H1 (cell line): ENCODE results near the gene LRRC27. TPM values are rescaled to one million over a fixed set of nuclear protein-coding genes. Genes with fewer than 3 reads are reported as not detected.
A peak's percentile ranks its signal among the peaks of the same experiment; 100 is the strongest.

Experiments used
- CTCF ChIA-PET: fragments of 300-600 bp; sonication (Branson Sonifier 250); formaldehyde crosslinking; loops from one replicate; lab custom pipeline; 2021; ENCODE audit not compliant: partially characterized antibody; lab: Charles Lee
- POLR2A ChIA-PET: fragments of 300-600 bp; sonication (Branson Sonifier 250); formaldehyde crosslinking; loops from one replicate; lab custom pipeline; 2021; ENCODE audit warnings: inconsistent platforms; ENCODE audit not compliant: partially characterized antibody; lab: Charles Lee
- DNase-seq, 2 experiments: peaks; one replicate each; pipeline versions ENCODE4 v3.0.0 to v3.0.0-alpha.2; 2010 to 2022; ENCODE audit warnings: low spot score in 2 of 2, low read depth in 1 of 2, mixed read lengths in 1 of 2
- FAIRE-seq: peaks from 2 replicates; lab custom pipeline; 2011; peaks lifted over from hg19 to GRCh38; lab: Jason Lieb, UNC
- H2AFZ ChIP-seq: 2 replicates; pipeline ENCODE4 v1.8.1; 2012; ENCODE audit warnings: low read length, inconsistent platforms
- H2AK5ac ChIP-seq: 2 replicates; pipeline ENCODE4 v1.6.1; 2013; ENCODE audit warnings: low read depth, low read length
- H2BK120ac ChIP-seq: replicated peaks from 2 replicates; pipeline ENCODE3; 2013; ENCODE audit warnings: low read depth, low read length, inconsistent platforms
- H2BK12ac ChIP-seq: 2 replicates; pipeline ENCODE4 v1.6.1; 2013; ENCODE audit warnings: low read depth, low read length
- H2BK15ac ChIP-seq: 2 replicates; pipeline ENCODE4 v1.6.1; 2013; ENCODE audit warnings: low read length
- H2BK20ac ChIP-seq: 2 replicates; pipeline ENCODE4 v1.6.1; 2013; ENCODE audit warnings: low read length
- H2BK5ac ChIP-seq: 2 replicates; pipeline ENCODE4 v1.6.1; 2013; ENCODE audit warnings: low read depth, low read length
- H3K14ac ChIP-seq: 2 replicates; pipeline ENCODE4 v1.6.1; 2013; ENCODE audit warnings: inconsistent platforms; ENCODE audit not compliant: insufficient read length
- H3K18ac ChIP-seq: 2 replicates; pipeline ENCODE4 v1.6.1; 2013; ENCODE audit warnings: low read length; ENCODE audit errors: extremely low read depth
- H3K23ac ChIP-seq: 2 replicates; pipeline ENCODE4 v1.6.1; 2013; ENCODE audit warnings: inconsistent platforms; ENCODE audit not compliant: insufficient read length
- H3K23me2 ChIP-seq: 2 replicates; pipeline ENCODE4 v1.6.1; 2013; ENCODE audit warnings: low read depth, low read length
- H3K27ac ChIP-seq: 2 replicates; pipeline ENCODE4 v1.6.1; 2011; ENCODE audit warnings: low read depth, low read length, inconsistent platforms
- H3K27me3 ChIP-seq, 4 experiments: replicated peaks in 1 of 4; 1 replicate in 1 of 4; 2 replicates in 3 of 4; pipeline versions ENCODE4 v1.6.1 to v1.8.1; 2011 to 2013; ENCODE audit warnings: low read length in 3 of 4, mild to moderate bottlenecking in 3 of 4, inconsistent platforms in 2 of 4, mixed read lengths in 2 of 4, moderate library complexity in 1 of 4; ENCODE audit not compliant: control insufficient read depth in 3 of 4, insufficient read depth in 3 of 4; ENCODE audit errors: extremely low read depth in 1 of 4
- H3K36me3 ChIP-seq, 4 experiments: 2 replicates each; pipeline versions ENCODE4 v1.6.1 to v1.8.1; 2011 to 2013; ENCODE audit warnings: mild to moderate bottlenecking in 4 of 4, low read length in 3 of 4, moderate library complexity in 2 of 4, control low read depth in 1 of 4, inconsistent platforms in 1 of 4; ENCODE audit not compliant: insufficient read depth in 4 of 4, control insufficient read depth in 2 of 4
- H3K4ac ChIP-seq: replicated peaks from 2 replicates; pipeline ENCODE3; 2013; ENCODE audit warnings: low read length, low read depth, mixed read lengths, inconsistent platforms; ENCODE audit not compliant: insufficient read length
- H3K4me1 ChIP-seq, 4 experiments: replicated peaks in 1 of 4; 1 replicate in 1 of 4; 2 replicates in 3 of 4; pipeline versions ENCODE4 v1.6.1 to v1.8.1; 2011 to 2013; ENCODE audit warnings: low read length in 3 of 4, inconsistent platforms in 2 of 4, mixed read lengths in 1 of 4; ENCODE audit not compliant: insufficient read depth in 4 of 4, control insufficient read depth in 3 of 4
- H3K4me2 ChIP-seq, 2 experiments: 2 replicates each; pipeline versions ENCODE4 v1.6.1 to v1.8.1; 2011 to 2013; ENCODE audit warnings: low read depth in 2 of 2, low read length in 2 of 2, control low read depth in 1 of 2, inconsistent platforms in 1 of 2, mild to moderate bottlenecking in 1 of 2; ENCODE audit not compliant: insufficient read depth in 1 of 2
- H3K4me3 ChIP-seq, 4 experiments: fragments of 200-600, 300-600 bp in 1 of 4; sonication (generic), shearing (Covaris generic), sonication (Bioruptor Twin) in 1 of 4; 2 replicates each; pipeline versions ENCODE4 v1.5.1 to v1.8.1; 2011 to 2016; ENCODE audit warnings: low read length in 4 of 4, low read depth in 3 of 4, control low read depth in 2 of 4, inconsistent platforms in 2 of 4, mild to moderate bottlenecking in 2 of 4, mixed read lengths in 1 of 4, moderate library complexity in 1 of 4; ENCODE audit not compliant: insufficient read depth in 2 of 4; ENCODE audit errors: extremely low read depth in 1 of 4
- H3K56ac ChIP-seq: replicated peaks from 2 replicates; pipeline ENCODE3; 2013; ENCODE audit warnings: low read depth, mild to moderate bottlenecking, mixed read lengths, low read length, inconsistent platforms; ENCODE audit not compliant: insufficient read length
- H3K79me1 ChIP-seq: 2 replicates; pipeline ENCODE4 v1.6.1; 2013; ENCODE audit warnings: low read depth, low read length, control low read depth
- H3K79me2 ChIP-seq, 2 experiments: 2 replicates each; pipeline versions ENCODE4 v1.6.1 to v1.8.1; 2012 to 2013; ENCODE audit warnings: low read length in 2 of 2, mild to moderate bottlenecking in 2 of 2, inconsistent platforms in 1 of 2; ENCODE audit not compliant: insufficient read depth in 2 of 2, control insufficient read depth in 1 of 2
- H3K9ac ChIP-seq, 4 experiments: replicated peaks in 1 of 4; 1 replicate in 1 of 4; 2 replicates in 3 of 4; pipeline versions ENCODE4 v1.6.1 to v1.8.1; 2011 to 2013; ENCODE audit warnings: low read depth in 3 of 4, low read length in 3 of 4, control low read depth in 2 of 4, mild to moderate bottlenecking in 2 of 4, moderate library complexity in 2 of 4, inconsistent platforms in 1 of 4; ENCODE audit errors: extremely low read depth in 1 of 4
- H3K9me3 ChIP-seq, 2 experiments: 2 replicates each; pipeline versions ENCODE4 v1.6.1 to v1.8.1; 2012 to 2013; ENCODE audit warnings: mild to moderate bottlenecking in 2 of 2, moderate library complexity in 2 of 2, control low read depth in 1 of 2, inconsistent platforms in 1 of 2, low read depth in 1 of 2, low read length in 1 of 2, mixed read lengths in 1 of 2; ENCODE audit not compliant: insufficient read depth in 2 of 2
- H4K20me1 ChIP-seq, 2 experiments: replicated peaks in 1 of 2; 2 replicates each; pipeline versions ENCODE3 to v1.8.1; 2011 to 2013; ENCODE audit warnings: inconsistent platforms in 2 of 2, low read length in 2 of 2, mild to moderate bottlenecking in 1 of 2; ENCODE audit not compliant: insufficient read depth in 2 of 2, control insufficient read depth in 1 of 2
- H4K5ac ChIP-seq: 2 replicates; pipeline ENCODE4 v1.6.1; 2013; ENCODE audit warnings: low read length, low read depth, mixed read lengths, inconsistent platforms; ENCODE audit not compliant: insufficient read length
- H4K8ac ChIP-seq: 2 replicates; pipeline ENCODE4 v1.8.0; 2013; ENCODE audit warnings: mild to moderate bottlenecking, moderate library complexity, low read length, inconsistent platforms; ENCODE audit not compliant: insufficient read depth; ENCODE audit errors: extremely low read depth
- H4K91ac ChIP-seq: replicated peaks from 2 replicates; pipeline ENCODE3; 2013; ENCODE audit warnings: low read length, mixed read lengths, inconsistent platforms; ENCODE audit not compliant: insufficient read length
- EZH2 ChIP-seq: fragments of 200-600 bp; sonication (generic); IDR thresholded peaks from 2 replicates; pipeline ENCODE4 v1.7.1; 2012; ENCODE audit warnings: low read depth, mild to moderate bottlenecking, moderate library complexity, low read length, inconsistent platforms; ENCODE audit not compliant: severe bottlenecking
- JUN ChIP-seq: IDR thresholded peaks from 2 replicates; pipeline ENCODE4 v1.6.1; 2011; ENCODE audit warnings: low read depth, mild to moderate bottlenecking, improper control_type of control experiment, low read length
- WGBS, 2 experiments: shearing (Covaris generic) in 1 of 2; methylation state at CpG; one replicate each; pipeline versions ENCODE4 v1.1.6 to v1.1.7; 2013 to 2015; ENCODE audit warnings: low lambda C conversion rate in 2 of 2, mixed read lengths in 2 of 2, inconsistent platforms in 1 of 2, low coverage in 1 of 2, missing lambda C conversion rate in 1 of 2; ENCODE audit not compliant: insufficient replicate concordance in 2 of 2, insufficient coverage in 1 of 2, insufficient read length in 1 of 2; ENCODE audit errors: extremely low coverage in 1 of 2, missing lambda C conversion rate in 1 of 2; 5-methylcytosine and 5-hydroxymethylcytosine counted together
- polyA plus RNA-seq, 7 experiments: library from polyadenylated mRNA; depleted of rRNA in 3 of 7; stranded (reverse) in 5 of 7; unstranded in 2 of 7; fragments of >200 nt in 5 of 7; fragments of 200-250 nt in 2 of 7; gene quantifications; 1 replicate in 5 of 7; 2 replicates in 1 of 7; 4 replicates in 1 of 7; pipeline versions ENCODE4 v1.2.1 to v1.2.3, GENCODE V29; 2011 to 2013; ENCODE audit warnings: missing spikeins in 2 of 7, mixed read lengths in 2 of 7
- total RNA-seq: library from RNA; stranded (reverse); fragmentation: NEBNext Ultra II Directional; extraction: Animal tissue kit (Norgen Biotek cat#: 25700); gene quantifications from 2 replicates; pipeline ENCODE4 v1.2.1, GENCODE V29; 2021

The LRRC27 gene
- total and polyA plus RNA-seq, 2 of the 8 experiments (the other 6 are each of a cell fraction or from before 2014, with no cell fraction given), result 1.2 to 3.8 TPM

GRCh38 chr10:132309471-132309865 lies 22.5 kb upstream of the LRRC27 start:
- FAIRE-seq (no peak), DNase-seq (no peak)
- H3K56ac ChIP-seq, result no peak overlapping the region

More at GRCh38 chr10:132309471-132309865, 22.5 kb upstream of the LRRC27 start:
- no peak overlapping the region for H2BK20ac ChIP-seq
- H3K36me3 ChIP-seq, result no peaks in the 10 kb centered on the region
- 82% methylated on average over 12 of the region's 12 CpGs; no CpG with 5 or more reads in 1 of the 2 experiments for WGBS, 2 experiments
- no peak overlapping the region for H4K8ac ChIP-seq
- H3K27me3 ChIP-seq, result peaks cover 20 to 43% (median 38%) of the 10 kb centered on the region in 4 experiments; a peak in 6 of 7 replicates
- peaks cover 10 to 13% of the 10 kb centered on the region in 2 experiments for H3K9me3 ChIP-seq
- H3K27ac ChIP-seq, result no peak overlapping the region
- TF ChIP-seq JUN (no peak), EZH2 (peak; percentile 43)
- H2BK5ac ChIP-seq, result no peak overlapping the region
- no peak overlapping the region for H4K91ac ChIP-seq
- no peaks in the 10 kb centered on the region for H3K79me1 ChIP-seq
- CTCF ChIA-PET, result interaction anchor here (1.2 kb wide), 1 partner anchor 85 kb away, joined by 3 read pairs; no protein-coding TSS in a partner anchor
- no peak overlapping the region for H2AFZ ChIP-seq
- no peak overlapping the region for H3K14ac ChIP-seq
- peaks cover 13% of the 10 kb centered on the region; the same call in 1 of the 2 replicates for H3K23me2 ChIP-seq
- H3K4me3 ChIP-seq, result peak overlapping the region in 1 of 4 experiments; percentile 82; a peak in 1 of 8 replicates
- no peak overlapping the region for H2BK120ac ChIP-seq
- peak overlapping the region; percentile 39; the same call in 1 of the 2 replicates for H2BK12ac ChIP-seq
- H4K5ac ChIP-seq, result no peak overlapping the region
- H2AK5ac ChIP-seq, result no peak overlapping the region
- H3K4me2 ChIP-seq, result peak overlapping the region; percentile 79 to 95; a peak in 2 of 4 replicates
- POLR2A ChIA-PET, result interaction anchor here (0.6 kb wide), 1 partner anchor 51 kb away, joined by 3 read pairs; no protein-coding TSS in a partner anchor
- H3K4ac ChIP-seq, result no peak overlapping the region
- H3K79me2 ChIP-seq, result no peaks in the 10 kb centered on the region
- peak overlapping the region; percentile 61; the same call in 1 of the 2 replicates for H2BK15ac ChIP-seq
- peaks cover 1 to 9% (median 4%) of the 10 kb centered on the region in 4 experiments; a peak in 5 of 7 replicates for H3K4me1 ChIP-seq
- no peak overlapping the region for H3K18ac ChIP-seq
- no peaks in the 10 kb centered on the region for H4K20me1 ChIP-seq
- no peak overlapping the region; a peak in 1 of 7 replicates for H3K9ac ChIP-seq
- H3K23ac ChIP-seq, result no peak overlapping the region
